Breast epithelium (tissue), 4 donors: ENCODE measurements around the gene EMX2. TPM values are rescaled to one million over a fixed set of nuclear protein-coding genes. Genes with fewer than 3 reads are reported as not detected.

ENCODE experiments used
- DNase-seq, 2 donors: peaks; one replicate each; pipeline ENCODE4 v3.0.0-alpha.2; 2019; ENCODE audit warnings: low spot score in 2 of 2
- H3K27ac ChIP-seq, 2 donors: fragments of 200-600 bp; sonication (generic) in 1 of 2; one replicate each; pipeline ENCODE4 v1.5.1; 2016 to 2019; ENCODE audit warnings: mild to moderate bottlenecking in 1 of 2
- H3K27me3 ChIP-seq, 2 donors: fragments of 200-600 bp; sonication (generic) in 1 of 2; one replicate each; pipeline versions ENCODE4 v1.5.1 to v1.6.0; 2017 to 2019; ENCODE audit warnings: control low read depth in 1 of 2, mild to moderate bottlenecking in 1 of 2
- H3K36me3 ChIP-seq: fragments of 200-600 bp; one replicate; pipeline ENCODE4 v1.5.1; 2019
- H3K4me1 ChIP-seq, 2 donors: fragments of 200-600 bp; sonication (generic); one replicate each; pipeline ENCODE4 v1.5.1; 2016 to 2019; ENCODE audit warnings: control low read depth in 1 of 2
- H3K4me3 ChIP-seq, 3 donors: fragments of 200-600 bp; sonication (generic); 1 replicate in 2 of 3; 2 replicates in 1 of 3; pipeline ENCODE4 v1.5.1; 2016 to 2019; ENCODE audit warnings: mild to moderate bottlenecking in 3 of 3, moderate library complexity in 2 of 3
- H3K9me3 ChIP-seq, 2 donors: fragments of 200-600 bp; sonication (generic) in 1 of 2; one replicate each; pipeline ENCODE4 v1.5.1; 2016 to 2019; ENCODE audit warnings: control low read depth in 1 of 2
- CTCF ChIP-seq, 3 donors: fragments of 450-650 bp; IDR thresholded peaks; one replicate each; pipeline ENCODE4 v1.5.1; 2016 to 2017; ENCODE audit warnings: antibody characterized with exemption in 3 of 3, mild to moderate bottlenecking in 3 of 3, moderate library complexity in 3 of 3
- POLR2A ChIP-seq: fragments of 450-650 bp; IDR thresholded peaks from one replicate; pipeline ENCODE4 v1.6.1; 2016; ENCODE audit warnings: antibody characterized with exemption, mild to moderate bottlenecking, moderate library complexity
- POLR2AphosphoS5 ChIP-seq, 3 donors: sonication (generic); formaldehyde crosslinking; IDR thresholded peaks; one replicate each; pipeline ENCODE4 v1.6.1; 2017; ENCODE audit warnings: antibody characterized with exemption in 3 of 3
- intact Hi-C: fragments of 100-400 bp; cut with DNase I; formaldehyde crosslinking; loops from one replicate; pipeline ENCODE4 v1.15.1; 2023; ENCODE audit warnings: low total_unique reads
- total RNA-seq, 3 donors: library from RNA; depleted of rRNA; stranded (reverse); fragments of >200 nt; gene quantifications; one replicate each; pipeline ENCODE4 v1.1.0, GENCODE V29; 2016

EMX2 gene
- total RNA-seq, 3 donors from 2014 or later: 0.29 to 7.8 (median 0.98) TPM

GRCh38 chr10:117562896-117563737 lies 20.6 kb downstream of the EMX2 start:
- no peak for DNase-seq
- no peaks in the 10 kb centered on the region for H3K36me3 ChIP-seq
- no peaks in the 10 kb centered on the region for H3K27me3 ChIP-seq
- no peak overlapping the region for H3K27ac ChIP-seq
- H3K4me3 ChIP-seq: no peak overlapping the region
- intact Hi-C loops: no loop called here
- no peaks in the 10 kb centered on the region for H3K9me3 ChIP-seq
- TF ChIP-seq POLR2A: no peak
- TF ChIP-seq CTCF (IDR thresholded peaks at IDR 0.05): no peak
- TF ChIP-seq POLR2AphosphoS5 (IDR thresholded peaks at IDR 0.05): no peak
- no peaks in the 10 kb centered on the region for H3K4me1 ChIP-seq

GRCh38 chr10:117563780-117564179 lies 21.2 kb downstream of the EMX2 start:
- DNase-seq: no peak
- intact Hi-C loops: no loop called here

GRCh38 chr10:117565068-117565467 lies 22.5 kb downstream of the EMX2 start:
- no peaks in the 10 kb centered on the region for H3K36me3 ChIP-seq
- no peak overlapping the region for H3K27ac ChIP-seq
- no peaks in the 10 kb centered on the region for H3K9me3 ChIP-seq
- no peaks in the 10 kb centered on the region for H3K27me3 ChIP-seq
- no peak overlapping the region for H3K4me3 ChIP-seq
- TF ChIP-seq CTCF (IDR thresholded peaks at IDR 0.05): no peak
- no peak for TF ChIP-seq POLR2A
- no peak for TF ChIP-seq POLR2AphosphoS5 (IDR thresholded peaks at IDR 0.05)
- no peaks in the 10 kb centered on the region for H3K4me1 ChIP-seq
- DNase-seq: no peak
- intact Hi-C loops: no loop called here

More at GRCh38 chr10:117563780-117564179, 21.2 kb downstream of the EMX2 start:
- Histone ChIP-seq H3K4me1 (no peaks in the 10 kb centered on the region), H3K27ac (no peak overlapping the region), H3K9me3 (no peaks in the 10 kb centered on the region), H3K27me3 (no peaks in the 10 kb centered on the region), H3K4me3 (no peak overlapping the region), H3K36me3 (no peaks in the 10 kb centered on the region)
- TF ChIP-seq POLR2AphosphoS5 (IDR thresholded peaks at IDR 0.05): no peak
- no peak for TF ChIP-seq CTCF (IDR thresholded peaks at IDR 0.05)
- TF ChIP-seq POLR2A: no peak

- Histone ChIP-seq H3K27ac (no peak overlapping the region), H3K4me3 (no peak overlapping the region), H3K9me3 (no peaks in the 10 kb centered on the region), H3K36me3 (no peaks in the 10 kb centered on the region), H3K4me1 (no peaks in the 10 kb centered on the region), H3K27me3 (peaks cover 0 to 10% of the 10 kb centered on the region in 2 donors)
- DNase-seq: no peak
- TF ChIP-seq POLR2A: no peak
- TF ChIP-seq CTCF (IDR thresholded peaks at IDR 0.05): no peak
- no peak for TF ChIP-seq POLR2AphosphoS5 (IDR thresholded peaks at IDR 0.05)
- intact Hi-C loops: no loop called here
Measured at GRCh38 chr10:117568334-117568733, 25.8 kb downstream of the EMX2 start.

- Histone ChIP-seq H3K36me3 (no peaks in the 10 kb centered on the region), H3K4me3 (no peak overlapping the region), H3K27me3 (peaks cover 0 to 10% of the 10 kb centered on the region in 2 donors), H3K27ac (no peak overlapping the region), H3K4me1 (no peaks in the 10 kb centered on the region), H3K9me3 (no peaks in the 10 kb centered on the region)
- intact Hi-C loops: no loop called here
- DNase-seq: no peak
- TF ChIP-seq POLR2AphosphoS5 (IDR thresholded peaks at IDR 0.05) (no peak), CTCF (IDR thresholded peaks at IDR 0.05) (no peak), POLR2A (no peak)
Measured at GRCh38 chr10:117569610-117570390, 27.3 kb downstream of the EMX2 start.
